GM15510 (cell line): ENCODE measurements around the gene STX8.

ENCODE experiments used
- POLR2A ChIP-seq: IDR thresholded peaks from 3 replicates; pipeline ENCODE4 v1.6.1; 2011; ENCODE audit warnings: borderline replicate concordance; ENCODE audit not compliant: insufficient read length; ENCODE audit errors: extremely low read depth

Gene STX8

GRCh38 chr17:9575381-9576101 is at the start of gene STX8:
STX8 (minus strand) TSS chr17:9575820; CDS start chr17:9575808, 12 bp downstream.
- TF ChIP-seq POLR2A = peak; percentile 49

- TF ChIP-seq POLR2A = no peak
Observed at GRCh38 chr17:9622961-9623360, 47.3 kb upstream of the STX8 start.

GRCh38 chr17:9615486-9615885 is 39.9 kb upstream of the STX8 start:
- TF ChIP-seq POLR2A = no peak

- no peak for TF ChIP-seq POLR2A
Observed at GRCh38 chr17:9612006-9612405, 36.4 kb upstream of the STX8 start.

GRCh38 chr17:9611557-9611956 is 35.9 kb upstream of the STX8 start:
- TF ChIP-seq POLR2A = no peak

GRCh38 chr17:9606453-9606852 is 30.8 kb upstream of the STX8 start:
- no peak for TF ChIP-seq POLR2A

GRCh38 chr17:9598661-9599060 is 23.0 kb upstream of the STX8 start:
- no peak for TF ChIP-seq POLR2A

GRCh38 chr17:9594065-9594464 is 18.4 kb upstream of the STX8 start:
- TF ChIP-seq POLR2A = no peak

- TF ChIP-seq POLR2A = no peak
Observed at GRCh38 chr17:9587969-9588656, 12.5 kb upstream of the STX8 start.

GRCh38 chr17:9577373-9577709 is 1.7 kb upstream of the STX8 start:
- TF ChIP-seq POLR2A = no peak

GRCh38 chr17:9576521-9577372 is 1.1 kb upstream of the STX8 start, which contains the start of gene CFAP52:
CFAP52 (plus strand) TSS chr17:9576642; CDS start chr17:9576696, 54 bp downstream.
- no peak for TF ChIP-seq POLR2A

- TF ChIP-seq POLR2A = no peak
Observed at GRCh38 chr17:9571201-9571600, 4.4 kb downstream of the STX8 start.

- no peak for TF ChIP-seq POLR2A
Observed at GRCh38 chr17:9568957-9569588, 6.5 kb downstream of the STX8 start.

- no peak for TF ChIP-seq POLR2A
Observed at GRCh38 chr17:9568004-9568403, 7.6 kb downstream of the STX8 start.

- no peak for TF ChIP-seq POLR2A
Observed at GRCh38 chr17:9566067-9566466, 9.6 kb downstream of the STX8 start.
